ENCODE results near the gene EPS8.

EPS8 gene

GRCh38 chr12:15712823-15713660 lies 76.1 kb downstream of the EPS8 start:
- no peak for DNase-seq

- no peak for DNase-seq
Measured at GRCh38 chr12:15712160-15712559, 77.0 kb downstream of the EPS8 start.

GRCh38 chr12:15710860-15711510 lies 78.2 kb downstream of the EPS8 start:
- no peak for DNase-seq

GRCh38 chr12:15709551-15709950 lies 79.6 kb downstream of the EPS8 start:
- no peak for DNase-seq

- DNase-seq: no peak
Measured at GRCh38 chr12:15708396-15709076, 80.7 kb downstream of the EPS8 start.

- no peak for DNase-seq
Measured at GRCh38 chr12:15707516-15708199, 81.5 kb downstream of the EPS8 start.

GRCh38 chr12:15706010-15706676 lies 83.0 kb downstream of the EPS8 start:
- no peak for DNase-seq

GRCh38 chr12:15705606-15706005 lies 83.6 kb downstream of the EPS8 start:
- no peak for DNase-seq

GRCh38 chr12:15702276-15702675 lies 86.9 kb downstream of the EPS8 start:
- DNase-seq: no peak

GRCh38 chr12:15701631-15702156 lies 87.5 kb downstream of the EPS8 start:
- no peak for DNase-seq

GRCh38 chr12:15701206-15701605 lies 88.0 kb downstream of the EPS8 start:
- no peak for DNase-seq

GRCh38 chr12:15700595-15700994 lies 88.6 kb downstream of the EPS8 start:
- peak; percentile 14 for DNase-seq

GRCh38 chr12:15699886-15700285 lies 89.3 kb downstream of the EPS8 start:
- DNase-seq: no peak

- DNase-seq: no peak
Measured at GRCh38 chr12:15698377-15698871, 90.8 kb downstream of the EPS8 start.

GRCh38 chr12:15697201-15697600 lies 92.0 kb downstream of the EPS8 start:
- DNase-seq: no peak

- no peak for DNase-seq
Measured at GRCh38 chr12:15693228-15693911, 95.8 kb downstream of the EPS8 start.

GRCh38 chr12:15691388-15691787 lies 97.8 kb downstream of the EPS8 start:
- no peak for DNase-seq

GRCh38 chr12:15690320-15690719 lies 98.9 kb downstream of the EPS8 start:
- no peak for DNase-seq

GRCh38 chr12:15689751-15690191 lies 99.4 kb downstream of the EPS8 start:
- no peak for DNase-seq

GRCh38 chr12:15688838-15689625 lies 100.2 kb downstream of the EPS8 start:
- DNase-seq: no peak
